GM08714 (cell line): ENCODE results near the gene CFI.
"Not testable (repeated sequence)": the region's sequence is repeated elsewhere in the genome, so short reads cannot be mapped to it uniquely, and the experiment has no call there.

Experiments used
- H3K4me3 ChIP-seq: fragments of 200-500 bp; sonication (Bioruptor generic); 2 replicates; pipeline ENCODE4 v1.5.1; 2014; ENCODE audit warnings: mild to moderate bottlenecking, low read length, inconsistent platforms
- ZNF274 ChIP-seq: IDR thresholded peaks from 2 replicates; pipeline ENCODE4 v1.6.1; 2012; ENCODE audit warnings: mild to moderate bottlenecking, low read depth, low read length

CFI gene

DNA sequence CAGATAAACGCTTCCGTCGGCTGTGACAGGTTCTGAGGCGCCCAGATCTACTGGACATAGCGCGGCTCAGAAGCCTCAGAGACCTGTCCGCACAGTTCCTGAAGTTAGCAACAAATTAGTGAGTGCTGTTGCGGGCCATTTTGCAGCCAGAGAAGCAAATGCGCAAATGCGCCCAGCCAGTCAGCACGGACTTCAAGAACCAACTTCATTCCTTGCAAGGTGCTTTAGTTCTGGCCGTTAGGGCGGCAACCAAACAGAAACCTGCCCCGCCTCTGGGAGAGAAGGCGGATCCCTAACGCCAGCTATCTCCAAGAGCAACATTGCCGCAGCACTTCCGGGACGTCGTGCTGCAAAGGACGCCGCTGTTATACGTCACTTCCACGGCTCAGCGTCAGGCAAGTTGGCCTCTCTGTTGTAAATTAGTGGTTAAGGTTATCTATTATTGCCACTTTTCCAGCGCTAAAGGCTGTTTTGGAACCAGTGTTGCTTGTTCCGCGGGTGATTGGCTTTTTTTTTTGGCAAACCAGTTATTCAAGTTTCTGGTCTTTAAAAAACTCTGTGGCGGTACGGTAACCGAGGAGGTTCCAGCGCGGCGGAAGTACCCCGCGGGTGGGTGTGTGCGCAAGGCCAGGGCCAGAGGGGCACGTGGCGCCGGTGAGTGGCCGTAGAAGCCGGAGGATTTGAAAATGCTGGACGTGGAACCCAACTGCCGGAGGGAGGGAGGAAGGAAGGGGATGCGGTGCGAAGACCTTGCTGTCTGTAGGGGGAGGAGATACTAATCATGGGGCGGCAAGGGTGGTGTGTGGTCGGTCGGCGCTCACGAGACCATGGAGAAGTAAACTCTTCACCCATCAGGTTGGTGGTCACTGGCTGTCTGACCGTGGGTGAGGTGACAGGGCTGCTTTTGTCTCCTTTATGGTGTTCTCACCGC is 13.6 kb upstream of the CFI start, which contains the start of gene GAR1:
GAR1 (plus strand) TSS at position 612 of the 931 bp plus-strand sequence. CDS start 403 bp downstream, outside the sequence.
- no peak for TF ChIP-seq ZNF274

DNA sequence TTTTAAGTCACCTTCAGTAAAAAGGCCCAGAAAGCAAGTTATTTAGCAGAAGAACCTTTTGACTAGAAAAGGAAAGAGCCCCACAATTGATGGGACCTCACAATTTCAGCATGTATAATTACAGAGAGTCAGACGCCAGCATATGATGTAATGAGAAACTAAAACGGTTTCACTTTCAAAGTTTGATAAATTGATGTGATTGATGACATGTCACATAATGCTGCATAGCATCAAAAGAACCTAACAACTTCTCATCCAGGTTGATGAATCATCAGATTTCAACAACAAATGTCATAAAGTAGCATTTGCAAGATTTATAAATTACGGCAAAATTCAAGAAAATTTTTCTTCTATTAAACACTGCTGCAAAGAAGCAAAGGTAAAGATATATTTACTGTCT is 9.9 kb upstream of the CFI start:
- no peak for TF ChIP-seq ZNF274
- H3K4me3 ChIP-seq = no peak overlapping the region

More for the DNA sequence above, 13.6 kb upstream of the CFI start, which contains the start of gene GAR1:
- peak within 1 kb of the TSS; percentile 84 for H3K4me3 ChIP-seq

DNA sequence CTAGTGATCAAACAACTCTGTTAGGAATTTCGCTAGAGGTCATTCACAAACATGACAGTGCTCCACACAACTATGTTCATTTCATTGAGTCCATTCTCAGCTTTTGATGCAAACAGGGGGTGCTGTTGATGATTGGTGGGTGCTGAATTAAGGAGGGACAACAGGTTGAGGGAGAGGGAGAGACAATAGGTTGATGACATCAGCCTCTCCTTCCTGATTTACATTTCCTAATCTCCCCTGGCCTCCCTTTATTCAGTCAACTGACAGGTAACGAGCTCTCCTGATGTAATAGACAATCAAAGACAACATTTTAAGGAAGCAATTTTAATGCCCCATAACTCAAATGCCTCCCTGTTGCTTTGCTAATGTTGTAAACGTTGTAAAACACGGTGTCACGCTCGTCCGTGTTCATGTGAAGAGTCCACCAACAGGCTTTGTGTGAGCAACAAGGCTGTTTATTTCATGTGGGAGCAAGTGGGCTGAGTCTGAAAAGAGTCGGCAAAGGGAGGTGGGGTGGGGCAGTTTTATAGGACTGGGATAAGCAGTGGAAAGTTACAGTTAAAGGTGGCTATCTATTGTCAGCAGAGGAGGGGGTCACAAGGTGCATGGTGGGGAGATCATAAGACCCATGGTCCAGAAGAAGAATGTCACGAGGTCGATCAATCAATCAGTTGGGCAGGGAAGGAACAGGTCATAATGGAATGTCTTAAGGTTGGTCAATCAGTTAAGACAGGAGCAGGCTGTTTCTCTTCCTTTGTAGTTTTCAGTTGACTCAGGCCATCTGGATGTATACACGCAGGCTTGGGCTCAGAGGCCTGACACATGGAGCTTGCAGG is 9.0 kb upstream of the CFI start:
- TF ChIP-seq ZNF274 = no peak
- no peak overlapping the region for H3K4me3 ChIP-seq

DNA sequence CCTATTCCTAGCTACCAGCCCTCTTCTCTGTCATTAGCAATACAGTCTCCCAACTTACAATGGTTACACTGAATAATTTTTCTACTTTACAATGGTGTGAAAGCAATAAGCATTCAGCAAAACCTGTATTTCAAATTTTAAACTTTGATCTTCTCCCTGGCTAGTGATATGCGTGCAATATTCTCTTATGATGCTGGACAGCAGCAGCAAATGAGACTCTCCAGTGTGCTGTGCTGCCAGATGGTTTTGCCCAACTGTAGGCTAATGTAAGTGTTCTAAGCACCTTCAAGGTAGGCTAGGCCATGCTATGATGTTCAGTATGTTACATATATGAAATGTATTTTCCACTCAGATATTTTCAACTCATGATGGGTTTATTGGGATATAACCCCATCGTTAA is 7.9 kb upstream of the CFI start:
- no peak overlapping the region for H3K4me3 ChIP-seq
- no peak for TF ChIP-seq ZNF274

DNA sequence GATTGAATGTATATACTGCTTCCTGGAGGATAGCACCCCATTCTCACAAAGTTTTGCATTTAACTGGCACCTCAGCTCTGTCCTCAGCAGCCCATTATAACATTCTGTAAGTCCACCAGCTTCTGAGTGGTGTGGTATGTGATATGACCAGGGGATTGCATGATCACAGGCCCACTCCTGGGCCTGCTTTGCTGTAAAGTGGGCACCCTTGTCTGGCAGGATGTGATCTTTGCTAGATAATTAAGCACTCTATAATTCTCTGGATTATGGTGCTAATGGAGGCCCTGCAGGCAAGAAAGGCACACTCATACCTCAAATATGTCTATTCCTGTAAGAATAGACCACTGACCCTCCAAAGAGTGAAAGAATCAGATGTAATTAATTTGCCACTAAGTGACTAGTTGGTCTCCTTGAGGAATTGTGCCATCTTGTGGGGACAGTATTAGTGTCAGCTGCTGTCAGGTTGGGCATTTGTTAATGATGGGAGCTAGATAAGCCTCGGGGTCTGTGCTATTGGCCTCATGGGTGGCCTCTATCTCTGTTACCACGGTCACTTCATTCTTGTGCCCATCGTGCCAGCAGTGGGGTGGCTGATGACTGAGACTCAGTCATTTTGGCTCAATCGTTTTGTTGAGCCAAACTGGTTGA is 2.2 kb upstream of the CFI start:
- H3K4me3 ChIP-seq = no peak overlapping the region
- TF ChIP-seq ZNF274 = no peak

DNA sequence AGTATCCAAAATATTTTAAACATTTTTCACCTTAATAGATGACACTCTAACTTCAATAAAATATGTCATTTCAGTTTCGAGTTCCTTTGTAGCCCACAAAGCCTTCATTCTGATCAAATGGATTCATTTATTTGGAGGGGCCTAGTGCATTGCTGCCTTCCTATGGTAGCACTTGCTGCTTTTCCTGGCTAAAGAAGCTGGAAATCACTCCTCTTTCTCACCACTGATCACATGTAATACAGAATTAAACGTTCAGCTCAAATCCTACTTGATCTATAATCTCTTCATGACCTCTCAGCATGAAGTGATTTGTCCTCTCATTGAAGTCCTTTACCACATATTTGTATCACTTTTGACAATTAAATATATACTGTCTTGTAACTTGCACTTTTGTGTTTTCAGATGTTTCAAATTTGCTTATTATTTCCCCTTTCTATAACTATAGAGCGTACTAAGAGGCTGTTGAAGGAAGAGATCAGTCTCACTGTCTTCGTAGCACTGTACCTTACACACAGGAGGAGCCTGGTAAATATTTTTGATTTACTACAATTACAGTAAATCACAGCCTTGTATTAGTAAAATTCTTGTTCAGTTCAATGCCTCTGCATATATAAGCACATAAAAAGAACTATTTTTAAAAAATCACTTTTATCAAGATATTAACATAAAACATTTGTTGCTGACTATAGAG is 555 bp downstream of the CFI start:
- no peak for TF ChIP-seq ZNF274
- H3K4me3 ChIP-seq = no peak overlapping the region

DNA sequence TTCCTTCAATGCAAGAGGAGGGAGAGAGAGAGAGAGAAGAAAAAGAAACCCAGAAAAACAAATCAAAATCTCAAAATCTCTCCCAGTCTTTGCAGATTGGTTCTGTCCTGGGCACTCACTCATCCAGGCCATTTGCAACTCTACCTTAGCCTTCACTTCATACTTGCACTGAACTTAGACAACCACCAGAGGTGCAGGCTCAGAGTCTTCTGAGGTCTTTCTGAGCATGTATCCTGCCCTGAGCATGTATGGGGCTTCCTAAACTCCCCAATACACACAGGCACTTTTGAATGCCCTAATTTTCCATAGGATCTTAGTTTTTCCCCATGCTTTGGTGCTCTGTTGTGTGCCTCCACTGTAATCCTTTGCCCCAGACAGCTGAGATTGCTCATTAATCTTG is 2.9 kb downstream of the CFI start:
- no peak for TF ChIP-seq ZNF274
- no peak overlapping the region for H3K4me3 ChIP-seq

DNA sequence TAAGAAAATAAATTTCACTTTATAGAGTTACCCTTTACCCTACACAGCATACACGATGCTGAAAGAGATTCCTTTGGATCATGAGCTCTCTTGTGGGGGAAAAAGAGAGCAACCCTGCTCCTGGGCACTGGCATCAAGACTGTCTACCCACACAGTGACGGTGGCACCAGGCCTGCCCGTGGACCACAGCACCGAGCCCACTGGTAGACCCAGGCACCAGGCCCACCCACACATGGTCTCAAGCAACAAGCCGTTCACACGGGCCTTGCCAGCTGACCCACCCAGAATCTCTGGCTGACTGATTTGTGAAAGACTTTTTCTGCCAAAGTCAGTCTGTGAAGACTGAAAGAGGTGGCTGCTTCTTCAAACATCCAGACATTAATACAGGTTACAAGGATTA is 6.7 kb downstream of the CFI start:
- TF ChIP-seq ZNF274 = no peak
- no peak overlapping the region for H3K4me3 ChIP-seq

DNA sequence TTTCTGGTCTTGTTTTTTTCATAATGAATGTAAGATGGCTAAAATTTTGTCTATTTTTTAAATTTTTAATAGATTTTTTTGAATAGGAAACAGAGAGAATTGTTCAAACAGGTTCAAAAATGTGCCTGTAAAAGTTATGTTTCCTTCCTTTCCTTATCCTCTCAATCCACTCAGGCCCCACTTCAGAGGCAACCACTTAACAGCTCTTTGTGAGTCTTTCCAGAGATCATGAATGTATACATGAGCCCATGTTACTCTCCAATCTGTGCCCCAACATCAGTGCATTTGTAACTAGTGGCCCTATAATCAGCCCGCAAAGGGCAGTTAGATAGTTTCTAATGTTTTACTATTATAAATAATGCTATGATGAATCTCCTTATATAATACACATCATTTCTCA is 14.0 kb downstream of the CFI start:
- H3K4me3 ChIP-seq = no peak overlapping the region
- no peak for TF ChIP-seq ZNF274

DNA sequence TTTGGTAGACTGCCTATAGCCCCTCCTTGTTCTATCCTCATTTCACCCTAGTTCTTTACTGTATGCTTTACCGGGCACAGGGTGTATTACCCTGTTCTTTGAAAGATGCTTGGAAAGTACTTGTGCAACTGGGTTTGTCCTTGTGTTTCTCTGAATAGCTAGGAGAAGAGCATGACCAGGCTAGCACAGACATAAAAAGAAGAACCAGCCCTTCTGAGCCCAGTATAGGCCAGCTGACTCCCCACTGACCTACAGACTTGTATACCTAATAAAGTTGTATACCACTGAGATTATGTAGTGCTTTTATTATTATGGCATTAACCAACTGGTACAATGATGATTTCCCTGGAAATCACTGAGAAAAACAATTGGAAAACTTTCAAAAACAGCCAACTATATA is 15.0 kb downstream of the CFI start:
- H3K4me3 ChIP-seq = no peak overlapping the region
- TF ChIP-seq ZNF274 = no peak

DNA sequence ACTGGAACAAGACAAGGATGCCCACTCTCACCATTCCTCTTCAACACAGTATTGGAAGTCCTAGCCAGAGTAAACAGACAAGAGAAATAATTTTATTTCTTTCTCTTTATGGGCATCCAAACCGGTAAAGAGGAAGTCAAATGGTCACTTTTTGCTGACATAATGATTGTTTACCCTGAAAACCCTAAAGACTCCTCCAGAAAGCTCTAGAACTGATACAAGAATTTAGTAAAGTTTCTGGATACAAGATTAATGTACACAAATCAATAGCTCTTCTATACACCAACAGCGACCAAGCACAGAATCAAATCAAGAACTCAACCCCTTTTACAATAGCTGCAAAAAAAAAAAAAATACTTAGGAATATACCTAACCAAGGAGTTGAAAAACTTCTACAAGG is 19.7 kb downstream of the CFI start:
- H3K4me3 ChIP-seq = not testable (repeated sequence)

DNA sequence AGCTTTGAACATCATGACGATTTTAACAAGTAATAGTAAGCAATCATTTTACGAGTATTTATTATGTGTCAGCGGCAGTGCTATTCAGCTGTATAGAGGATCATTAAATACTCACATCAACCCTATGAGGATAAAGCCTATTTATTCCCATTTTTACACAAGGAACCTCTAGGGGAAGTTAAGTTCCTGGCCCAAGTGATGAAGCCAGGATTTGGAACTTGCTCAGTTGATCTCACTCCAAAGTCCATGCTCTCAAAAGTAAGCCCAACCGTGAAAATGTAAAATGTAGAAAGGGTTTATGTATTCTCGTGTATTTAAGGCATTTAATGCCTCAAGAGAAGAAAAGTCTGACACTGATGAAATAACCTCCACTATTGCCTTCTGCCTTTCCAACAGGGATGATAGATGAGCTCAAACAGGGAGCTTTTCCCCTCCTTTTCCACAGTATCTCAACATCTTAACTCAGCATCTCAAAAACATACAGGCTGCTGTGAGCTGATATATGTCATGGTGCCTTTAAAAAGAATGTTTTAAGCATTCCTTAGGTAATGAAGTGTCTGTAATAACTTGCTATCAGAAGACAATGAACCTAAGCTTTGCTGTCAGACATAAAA is 36.9 kb downstream of the CFI start:
- no peak overlapping the region for H3K4me3 ChIP-seq
- no peak for TF ChIP-seq ZNF274

DNA sequence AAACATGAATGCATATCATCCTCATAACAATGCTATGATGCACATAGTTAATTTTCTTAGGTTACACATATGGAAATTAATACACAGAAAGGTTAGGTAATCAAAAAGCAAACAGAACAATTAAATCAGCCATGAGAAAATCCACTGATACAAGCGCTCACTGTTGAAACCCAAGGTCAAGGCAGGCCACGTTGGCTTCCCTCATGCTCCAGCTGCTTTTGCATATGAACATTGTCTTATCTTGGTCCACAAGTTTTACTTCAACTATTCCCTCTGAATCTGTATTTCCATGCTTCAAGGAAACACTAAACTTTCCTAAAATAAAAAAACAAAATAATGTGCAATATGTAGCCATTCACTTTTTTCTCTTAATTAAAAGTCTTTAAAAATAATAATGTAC is 37.4 kb downstream of the CFI start:
- H3K4me3 ChIP-seq = no peak overlapping the region
- TF ChIP-seq ZNF274 = no peak

DNA sequence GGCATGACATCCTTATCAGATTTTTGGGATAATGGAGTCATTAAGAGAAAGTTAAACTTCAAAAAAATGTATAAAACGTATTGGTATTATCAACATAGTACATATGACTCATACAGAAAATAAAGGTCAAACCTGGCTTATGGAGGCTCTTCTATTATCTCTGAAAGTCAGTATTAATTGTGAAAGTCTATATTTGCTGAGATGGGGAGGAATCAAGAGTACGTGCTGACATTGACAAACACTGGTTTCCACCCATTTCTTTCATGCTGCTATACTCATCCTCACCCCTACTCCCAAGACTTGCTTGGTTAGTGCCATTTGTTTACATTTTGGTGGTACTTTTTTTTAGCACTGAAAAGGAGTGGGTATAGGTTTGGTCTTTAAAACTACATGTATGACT is 41.1 kb downstream of the CFI start:
- TF ChIP-seq ZNF274 = no peak
- no peak overlapping the region for H3K4me3 ChIP-seq
